Dedifferentiated amniotic fluid mesenchymal stem cell (primary cell): Measurements from ENCODE around the gene MEIS3.

Experiments used
- DNase-seq: peaks from one replicate; pipeline ENCODE4 v3.0.0-alpha.2; 2016; ENCODE audit errors: extremely low spot score

Gene MEIS3

DNA sequence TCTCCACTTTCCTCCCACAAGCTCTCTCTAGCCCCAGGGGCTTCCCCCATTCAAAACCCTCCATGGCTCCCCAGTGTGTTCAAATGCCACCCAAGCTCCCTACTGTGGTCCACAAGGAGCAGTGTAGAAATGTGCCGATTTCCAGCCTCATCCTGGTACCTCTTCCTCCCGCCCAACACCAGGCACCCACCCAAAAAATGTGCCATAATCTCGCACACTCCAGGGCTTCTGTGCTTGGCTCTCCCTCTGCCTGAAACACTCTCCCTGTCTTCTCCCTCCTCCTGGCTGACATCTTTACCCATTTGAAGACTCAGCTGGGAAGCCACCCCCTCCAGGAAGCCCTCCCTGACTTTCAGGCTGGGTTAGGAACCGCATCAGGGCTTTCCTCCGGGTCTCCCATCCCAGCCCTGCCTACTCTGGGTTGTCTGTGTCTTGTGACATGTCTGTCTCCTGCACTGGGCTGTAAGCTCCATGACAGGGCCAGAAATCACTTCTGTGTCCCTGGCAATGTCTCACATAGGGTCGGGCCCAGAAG, 16.6 kb upstream of the MEIS3 start:
- no peak for DNase-seq

DNA sequence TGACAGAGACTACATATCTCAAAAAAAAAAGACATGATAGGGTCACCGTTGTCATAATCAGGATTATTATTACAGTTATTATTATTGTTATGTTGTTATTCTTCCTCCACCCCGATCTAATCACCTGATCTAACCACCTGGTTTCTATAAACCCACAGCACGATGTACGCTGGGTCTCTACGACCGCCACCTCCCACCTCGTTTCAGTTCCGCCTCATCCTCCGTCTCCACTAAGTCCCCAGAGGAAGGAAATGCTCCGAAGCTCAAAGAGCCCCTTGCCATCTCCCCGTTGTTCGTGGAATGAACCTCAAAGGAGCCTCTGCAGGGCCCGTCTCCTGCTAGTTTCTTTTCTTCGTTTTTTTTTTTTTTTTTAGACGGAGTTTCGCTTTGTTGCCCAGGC, 15.9 kb upstream of the MEIS3 start:
- no peak for DNase-seq

DNA sequence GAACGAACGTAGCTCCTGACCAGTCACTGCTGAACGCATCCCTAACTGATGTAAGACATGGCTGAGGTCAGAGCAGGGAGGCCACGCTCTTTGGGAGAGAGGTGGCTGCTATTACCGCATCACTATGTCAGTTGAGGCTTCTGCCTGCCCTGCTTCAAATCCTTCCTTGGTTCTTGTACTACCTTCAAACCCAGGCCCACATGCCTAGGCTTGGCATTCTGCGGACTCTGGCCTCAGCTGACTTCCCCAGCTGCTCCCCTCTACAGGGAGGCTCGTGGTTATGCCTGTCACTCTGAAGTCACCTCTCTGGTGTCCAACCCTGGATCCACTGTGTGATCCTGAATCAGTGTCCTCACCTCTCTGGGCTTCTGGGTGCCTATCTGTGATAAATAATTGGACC, 14.8 kb upstream of the MEIS3 start:
- DNase-seq = no peak

DNA sequence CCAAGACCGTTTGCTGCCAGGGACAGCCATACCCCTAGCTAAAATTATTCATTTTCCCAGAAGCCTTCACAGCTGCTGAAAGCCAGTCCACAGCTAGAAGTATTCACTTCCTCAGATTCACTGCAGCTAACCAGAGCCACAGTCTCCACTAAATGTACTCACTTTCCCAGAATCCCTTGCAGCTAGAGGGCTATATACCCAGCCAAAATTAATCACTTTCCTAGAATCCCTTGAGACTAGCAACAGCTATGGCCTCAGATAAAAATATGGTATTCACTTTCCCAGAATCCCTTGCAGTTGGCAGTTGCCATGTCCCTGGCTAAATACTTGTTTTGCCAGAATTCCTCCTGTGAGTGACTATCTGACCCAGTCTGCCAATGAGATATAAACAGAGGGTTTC, 13.8 kb upstream of the MEIS3 start:
- DNase-seq = no peak

DNA sequence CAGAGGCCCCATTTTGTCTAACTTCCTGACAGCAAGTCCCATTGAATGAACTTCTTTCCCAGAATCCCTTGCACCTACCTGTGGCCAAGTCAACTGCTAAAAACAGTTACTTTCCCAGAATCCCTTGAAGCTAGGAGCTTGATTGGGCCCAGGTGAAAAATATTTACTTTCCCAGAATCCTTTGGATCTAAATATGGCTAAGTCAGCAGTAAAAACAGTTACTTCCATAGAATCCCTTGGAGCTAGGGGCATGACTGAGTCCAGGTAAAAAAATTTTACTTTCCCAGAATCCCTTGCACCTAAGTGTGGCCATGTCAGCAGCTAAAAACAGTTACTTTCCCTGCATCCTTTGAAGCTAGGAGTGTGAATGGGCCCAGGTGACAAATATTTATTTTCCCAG, 13.2 kb upstream of the MEIS3 start:
- DNase-seq = no peak

DNA sequence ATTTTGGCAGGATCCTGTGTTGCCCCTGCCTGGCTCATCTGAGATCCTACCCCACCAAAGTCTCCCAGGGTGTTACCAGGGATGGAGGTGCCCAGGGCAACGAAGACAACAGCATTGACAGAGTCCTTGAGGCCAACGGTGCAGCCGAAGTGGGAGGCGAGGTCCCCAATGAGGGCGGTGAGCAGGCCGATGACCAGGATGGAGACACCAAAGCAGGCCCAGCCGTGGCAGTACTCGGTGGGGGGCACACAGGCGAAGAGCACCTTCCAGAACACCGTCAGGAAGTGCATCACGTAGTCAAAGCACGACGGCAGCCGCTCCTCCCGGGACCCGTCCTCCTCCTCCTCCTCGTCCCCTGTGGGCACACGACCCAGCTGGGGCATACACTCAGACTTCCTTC, 12.8 kb upstream of the MEIS3 start:
- DNase-seq = no peak

DNA sequence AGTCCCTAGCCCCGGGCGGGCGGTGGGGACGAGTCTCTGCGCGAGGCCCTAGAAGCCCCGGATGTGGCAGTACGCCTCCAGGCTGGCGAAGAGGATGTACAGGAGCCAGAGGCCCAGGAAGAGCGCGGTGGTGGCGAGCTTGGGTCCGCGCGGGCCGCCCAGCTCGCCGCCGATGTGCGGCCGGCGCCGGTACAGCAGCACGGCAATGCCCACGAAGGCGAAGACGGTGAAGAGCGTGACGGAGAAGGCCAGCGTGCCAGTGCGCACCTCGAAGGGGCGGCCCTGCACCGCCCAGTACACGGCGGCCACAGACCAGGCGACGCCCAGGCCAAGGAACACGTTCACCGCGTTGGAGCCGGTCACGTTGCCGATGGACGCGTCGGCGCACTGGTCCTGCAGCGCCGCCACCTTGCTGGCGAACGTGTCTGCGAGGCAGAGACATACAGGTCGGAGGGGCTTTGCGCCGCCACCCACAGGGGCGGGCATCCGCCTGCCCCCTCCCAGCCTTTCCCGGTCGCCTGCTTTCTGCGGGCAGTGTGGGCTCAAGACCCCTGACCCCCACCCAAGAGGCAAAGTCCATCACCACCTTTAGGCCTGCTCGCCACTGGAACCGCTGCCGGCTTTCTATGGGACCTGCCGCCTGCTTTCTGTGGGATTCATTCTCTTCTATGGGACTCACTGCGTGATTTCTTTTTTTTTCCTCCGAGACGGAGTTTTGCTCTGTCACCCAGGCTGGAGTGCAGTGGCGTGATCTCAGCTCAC, 10.9 kb upstream of the MEIS3 start:
- no peak for DNase-seq

DNA sequence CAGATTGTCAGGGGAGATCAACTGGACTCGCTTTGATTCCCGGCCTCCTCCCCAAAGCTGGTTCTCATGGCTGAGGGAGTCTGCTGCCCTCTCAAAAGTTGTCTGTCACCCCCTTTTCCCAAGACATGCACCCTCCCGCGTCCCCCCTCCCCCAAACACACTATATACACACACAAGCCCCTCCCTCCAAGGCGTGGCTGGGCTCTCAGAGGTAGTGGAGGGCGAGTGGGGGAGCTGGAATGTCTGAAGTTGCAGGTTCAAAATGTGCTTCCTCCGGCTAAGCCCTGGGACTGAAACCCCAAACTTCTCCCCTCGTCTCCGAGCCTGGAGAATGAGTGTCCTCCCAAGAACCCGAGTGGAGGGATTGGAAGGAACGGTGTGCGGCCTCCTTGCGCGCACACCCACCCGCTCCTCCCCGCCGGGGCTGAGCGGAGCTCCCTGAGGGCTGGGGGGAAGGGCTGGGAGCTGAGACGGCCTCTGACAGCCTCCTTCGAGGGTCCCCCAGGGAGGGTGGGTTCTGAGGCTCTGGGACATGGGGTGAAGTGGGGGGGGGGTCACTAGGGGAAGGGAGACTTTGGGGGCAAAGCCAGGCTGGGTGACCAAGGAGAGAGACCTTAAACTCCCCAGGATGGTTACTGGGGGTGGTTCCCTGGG, 9.9 kb upstream of the MEIS3 start:
- DNase-seq = no peak

DNA sequence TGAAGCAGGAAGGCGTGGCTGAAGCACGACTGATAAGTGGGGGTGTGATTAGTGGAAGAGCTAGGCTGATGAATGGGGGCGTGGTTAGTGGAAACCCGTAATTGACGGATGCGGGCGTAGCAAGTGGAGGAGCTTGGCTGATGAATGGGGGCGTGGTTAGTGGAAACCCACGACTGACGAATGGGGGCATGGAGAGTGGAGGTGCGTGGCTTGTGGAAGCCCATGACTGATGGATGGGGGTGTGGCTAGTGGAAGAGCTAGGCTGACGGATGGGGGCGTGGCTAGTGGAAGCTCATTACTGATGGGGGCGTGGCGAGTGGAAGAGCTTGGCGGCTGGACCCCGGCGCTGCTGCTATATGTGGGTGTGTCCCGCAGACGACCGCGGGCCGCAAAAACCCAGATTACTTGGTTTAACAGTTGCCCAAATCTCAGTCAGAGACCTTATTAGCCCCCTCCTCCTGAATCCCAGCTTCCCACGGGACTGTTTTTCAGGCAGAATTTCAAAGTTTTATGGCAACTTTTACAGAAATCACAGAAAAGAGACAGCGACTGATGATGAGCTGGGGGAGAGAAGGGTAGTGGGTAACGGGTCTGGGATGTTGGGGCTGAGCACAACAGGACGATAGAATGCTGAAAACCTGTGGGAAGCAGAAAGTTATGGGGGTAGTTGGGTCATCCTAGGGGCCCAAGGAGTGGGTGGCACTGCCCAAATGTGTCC, 9.0 kb upstream of the MEIS3 start:
- peak; percentile 98 for DNase-seq

DNA sequence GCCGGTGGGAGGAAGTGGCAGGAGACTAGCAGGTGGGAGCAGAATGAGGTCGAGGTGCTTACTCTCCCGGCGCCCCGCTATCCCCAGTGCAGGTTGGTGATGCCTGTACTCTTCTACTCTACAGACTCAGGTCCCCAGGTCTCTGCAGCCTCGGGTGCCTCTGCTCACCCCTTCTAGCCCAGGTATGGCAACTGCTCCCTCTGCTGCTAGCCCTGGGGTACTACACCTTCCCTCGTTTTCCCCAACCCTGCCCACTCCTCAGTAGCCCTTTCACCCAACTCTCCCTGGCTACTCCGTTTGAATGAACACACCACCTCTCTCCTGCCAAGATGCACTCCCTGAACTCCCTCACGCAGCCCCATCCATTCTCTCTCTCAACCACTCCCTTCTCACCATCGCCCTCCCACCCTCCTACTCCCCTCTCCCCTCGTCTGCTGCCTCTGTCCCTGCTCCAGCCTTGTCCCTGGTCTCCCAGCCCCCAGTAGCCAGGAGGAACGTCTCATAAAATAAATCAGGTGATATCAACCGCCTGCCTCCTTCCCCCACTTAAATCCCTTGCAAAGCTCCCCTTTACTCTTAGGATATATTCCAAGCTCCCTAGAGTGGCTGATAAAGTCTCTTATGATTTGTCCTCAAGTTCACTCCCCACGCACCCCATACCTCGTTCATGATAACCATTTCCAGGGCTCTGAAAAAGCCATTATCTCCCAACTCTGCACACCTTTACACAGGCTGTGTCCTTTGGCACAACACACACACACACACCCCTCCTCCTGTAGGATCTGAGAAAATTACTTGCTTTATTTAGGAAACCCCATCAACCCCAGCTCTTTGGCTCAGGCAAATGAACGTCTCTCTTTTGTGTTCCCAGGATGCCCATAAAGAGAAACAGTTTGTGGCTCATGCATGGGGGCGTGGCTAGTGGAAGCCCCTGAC, 8.2 kb upstream of the MEIS3 start:
- peak; percentile 43 for DNase-seq

DNA sequence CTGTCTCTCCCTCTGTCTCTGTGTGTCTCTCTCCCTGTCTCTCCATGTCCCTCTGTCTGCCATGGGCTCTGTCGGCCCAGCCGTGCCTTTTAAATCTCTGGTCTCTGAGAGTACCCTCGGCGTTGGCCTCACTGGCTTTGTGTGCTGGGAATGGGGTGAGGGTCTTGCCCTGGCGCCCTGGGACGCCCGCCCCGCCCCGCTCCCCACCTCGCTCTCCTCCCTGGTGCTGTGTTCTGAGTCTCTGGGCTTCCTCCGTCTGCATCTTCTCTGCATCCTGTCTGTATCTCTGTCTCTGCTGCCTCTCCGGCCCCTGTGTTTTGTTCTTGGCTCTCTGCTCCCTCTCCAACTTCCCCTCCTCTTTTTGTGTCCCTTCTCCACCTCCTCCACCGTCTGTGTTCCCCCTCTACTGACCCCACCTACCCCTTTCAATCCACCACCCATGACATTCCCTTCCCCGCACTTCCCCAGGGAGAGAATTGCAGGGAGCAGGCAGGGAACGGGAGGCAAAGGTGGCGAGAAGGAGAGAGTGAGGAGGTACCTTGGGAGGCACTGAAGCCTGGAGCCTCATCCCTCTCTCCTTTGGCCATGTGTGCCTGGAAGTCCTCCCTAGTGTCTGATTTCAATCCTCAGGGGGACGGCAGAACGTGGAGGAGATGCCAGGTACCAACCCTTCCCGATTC, 4.0 kb upstream of the MEIS3 start:
- no peak for DNase-seq

DNA sequence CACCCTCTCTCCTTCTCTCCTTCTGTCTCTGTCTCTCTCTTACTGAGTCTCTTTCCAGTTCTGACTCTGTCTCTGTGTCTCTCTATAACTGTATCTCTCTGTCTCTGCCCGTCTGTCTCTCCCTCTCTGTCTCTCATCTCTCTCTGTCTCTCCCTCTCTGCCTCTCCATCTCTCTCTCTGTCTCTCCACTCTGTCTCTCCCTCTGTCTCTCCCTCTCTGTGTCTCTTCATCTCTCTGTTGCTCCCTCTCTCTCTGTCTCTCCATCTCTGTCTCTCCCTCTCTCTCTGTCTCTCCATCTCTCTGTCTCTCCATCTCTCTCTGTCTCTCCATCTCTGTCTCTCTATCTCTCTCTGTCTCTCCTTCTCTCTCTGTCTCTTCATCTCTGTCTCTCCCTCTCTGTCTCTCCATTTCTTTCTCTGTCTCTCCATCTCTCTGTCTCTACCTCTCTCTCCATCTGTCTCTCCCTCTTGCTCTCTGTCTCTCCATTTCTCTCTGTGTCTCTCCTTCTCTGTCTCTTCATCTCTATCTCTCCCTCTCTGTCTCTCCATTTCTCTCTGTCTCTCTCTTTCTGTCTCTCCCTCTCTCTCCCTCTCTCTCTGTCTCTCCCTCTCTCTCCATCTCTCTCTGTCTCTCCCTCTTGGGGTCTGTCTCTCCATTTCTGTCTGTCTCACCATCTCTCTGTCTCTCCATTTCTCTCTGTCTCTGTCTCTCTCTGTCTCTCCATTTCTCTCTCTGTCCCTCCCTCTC, 3.3 kb upstream of the MEIS3 start:
- no peak for DNase-seq

DNA sequence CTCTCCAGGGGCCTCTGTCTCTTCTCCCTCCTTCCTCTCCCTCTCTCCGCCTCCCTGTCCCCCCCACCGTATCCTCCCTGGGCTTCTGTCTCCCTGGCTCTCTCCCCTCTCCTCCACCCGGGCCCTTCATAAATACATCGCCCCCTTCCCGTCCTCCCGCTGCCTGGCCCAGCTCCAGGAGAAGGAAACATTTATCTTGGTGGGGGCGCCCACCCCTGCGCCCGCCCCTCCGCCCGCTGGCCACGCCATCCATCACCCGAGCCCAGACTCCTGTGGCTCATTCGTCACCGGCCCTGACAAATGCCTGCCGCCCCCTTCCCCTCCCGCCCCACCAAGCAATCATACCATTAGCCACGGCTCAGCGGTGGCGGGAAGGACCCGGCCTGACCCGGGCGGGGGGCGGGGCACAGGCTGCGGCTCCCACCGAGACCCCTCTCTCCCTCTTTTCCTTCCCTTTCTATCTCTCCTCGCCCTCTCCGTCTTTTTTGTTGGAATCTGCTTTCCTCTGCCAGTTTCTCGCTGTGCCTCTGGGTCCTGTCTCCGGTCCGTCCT, 2.6 kb upstream of the MEIS3 start:
- DNase-seq = no peak

DNA sequence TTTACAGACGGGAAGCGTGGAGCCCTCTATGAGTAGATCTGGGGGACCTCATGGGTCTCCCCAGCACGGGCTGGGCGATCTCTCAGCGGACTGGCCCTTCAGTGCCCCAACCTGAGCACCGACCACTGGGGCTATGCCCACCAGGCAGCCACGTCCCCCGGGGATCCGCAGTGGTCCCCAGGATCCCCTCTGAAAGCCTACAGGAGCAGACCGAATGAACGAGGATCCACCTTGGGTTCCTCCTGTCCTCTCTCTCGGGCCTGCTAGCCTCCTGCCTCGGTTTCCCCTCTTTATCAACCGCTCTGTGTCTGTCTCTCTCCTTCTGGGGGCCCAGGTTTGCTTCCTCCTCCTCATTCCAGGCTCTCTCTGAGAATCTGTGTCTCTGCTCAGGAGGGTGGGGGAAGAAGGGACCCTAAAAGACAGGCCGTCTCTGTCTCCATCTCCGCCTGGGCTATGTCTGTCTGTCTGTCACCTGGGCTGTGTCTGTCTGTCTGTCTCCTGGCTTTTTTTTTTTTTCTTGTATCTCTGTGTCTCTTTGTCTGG, 2.0 kb upstream of the MEIS3 start:
- no peak for DNase-seq

DNA sequence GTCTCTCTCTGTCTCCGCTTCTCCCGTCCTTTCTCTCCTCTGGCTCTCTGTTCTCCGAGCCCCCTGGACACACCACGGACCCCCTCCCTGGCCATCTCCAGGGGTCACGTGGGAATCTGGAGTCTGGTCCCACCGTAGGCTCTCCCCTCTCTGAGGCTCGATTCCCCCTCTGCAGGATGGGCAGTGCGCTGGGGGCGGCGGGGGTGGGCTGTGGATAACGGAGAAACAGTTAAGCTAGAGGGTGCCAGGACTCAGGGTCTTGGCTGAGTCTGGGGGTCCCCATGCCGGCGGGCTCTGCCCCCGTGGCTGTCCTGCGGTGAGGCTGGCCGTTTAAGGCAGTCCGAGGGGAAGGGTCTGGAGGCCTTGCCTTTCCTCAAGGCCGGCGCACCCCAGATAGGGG, 462 bp upstream of the MEIS3 start:
- no peak for DNase-seq

DNA sequence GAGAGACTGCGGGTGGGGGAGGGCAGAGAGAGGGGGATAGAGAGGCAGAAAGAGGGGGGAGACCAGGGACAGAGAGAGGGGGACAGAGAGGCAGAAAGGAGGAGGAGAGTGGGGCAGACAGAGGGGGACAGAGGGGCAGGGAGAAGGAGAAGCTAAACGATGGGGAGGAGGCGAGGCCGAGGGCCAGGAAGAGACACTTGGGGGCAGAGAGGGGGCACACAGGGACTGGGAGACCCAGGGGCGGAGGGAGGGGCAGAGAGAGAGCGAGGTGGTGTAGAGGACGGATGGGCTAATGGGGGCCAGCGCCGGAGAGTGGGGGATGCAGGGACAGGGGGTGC, 666 bp downstream of the MEIS3 start:
- DNase-seq = no peak

DNA sequence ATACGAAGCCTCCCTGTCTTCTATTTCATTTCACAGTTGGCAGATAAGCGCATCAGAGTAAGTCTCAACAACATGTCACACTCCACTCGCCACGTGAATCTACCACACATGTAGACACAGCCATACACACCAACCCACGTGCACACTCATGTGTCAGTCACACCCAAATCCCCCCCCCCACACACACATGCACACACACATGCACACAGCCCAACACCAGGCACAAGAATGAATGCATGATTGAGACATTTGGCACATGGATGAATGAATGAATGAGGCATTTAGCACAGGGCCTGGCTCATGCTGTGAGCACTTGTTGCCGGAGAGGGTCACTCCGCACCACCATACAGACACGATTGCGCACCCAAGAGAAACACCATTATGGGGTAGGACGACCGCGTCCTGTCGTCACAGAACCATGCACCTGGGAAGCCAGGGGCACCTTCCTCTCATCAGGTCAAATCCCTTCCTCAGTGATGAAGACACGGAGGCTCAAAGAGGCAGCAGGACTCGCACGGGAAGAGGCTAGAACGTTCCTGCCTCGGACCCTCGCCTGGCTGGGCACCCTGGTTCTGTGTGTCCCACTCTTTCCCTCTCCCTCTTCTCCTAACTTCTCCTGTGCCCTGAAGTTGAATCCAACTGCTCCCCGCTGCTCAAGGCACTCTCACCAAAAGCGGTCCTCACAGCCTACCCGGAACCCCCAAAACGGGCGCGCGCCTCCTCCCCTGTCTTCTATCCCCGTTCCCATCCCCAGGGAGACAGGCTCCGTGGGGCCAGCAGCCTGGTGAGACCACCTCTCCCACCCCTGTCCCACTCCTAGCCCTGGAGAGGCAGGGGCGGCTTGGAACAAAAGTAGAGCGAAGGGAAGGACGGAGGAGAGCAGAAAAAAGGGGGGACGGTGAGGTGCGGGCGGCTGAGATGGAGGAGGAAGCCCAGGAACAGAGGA, 1.3 kb downstream of the MEIS3 start:
- DNase-seq = no peak

DNA sequence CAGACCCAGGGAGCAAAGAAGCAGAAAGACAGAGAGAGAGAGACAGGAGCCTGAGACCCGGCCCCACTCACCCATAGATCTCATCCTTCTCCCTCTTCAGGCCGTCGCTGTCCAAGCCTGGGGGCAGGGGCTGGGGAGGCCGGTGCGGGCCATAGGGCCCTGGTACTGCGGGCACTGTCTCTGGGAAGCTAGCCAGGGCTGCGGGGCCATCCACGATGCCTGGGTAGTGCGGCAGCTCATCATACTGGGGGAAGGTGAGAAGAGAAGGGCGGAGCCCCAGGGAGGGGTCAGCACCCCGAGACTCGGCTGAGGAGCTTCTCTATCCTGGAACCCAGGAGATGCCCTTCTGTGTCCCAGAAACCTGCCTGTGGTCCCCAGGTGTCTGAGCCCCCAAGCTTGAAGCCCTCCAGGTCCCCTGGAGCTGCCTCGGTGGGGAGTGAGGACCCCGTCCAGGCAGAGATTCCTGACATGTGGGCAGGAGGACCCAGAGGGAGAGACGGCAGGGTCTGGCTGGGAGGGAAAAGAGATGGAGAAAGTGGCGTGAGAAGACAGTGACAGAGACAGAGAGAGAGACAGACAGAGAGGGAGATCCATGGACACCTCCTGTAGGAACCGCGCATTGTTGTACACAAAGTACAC, 2.1 kb downstream of the MEIS3 start:
- DNase-seq = no peak
